22Rv1 (cell line): ENCODE results near the gene CAMK2D.

Experiments
- ZFX ChIP-seq: fragments of 450-650 bp; IDR thresholded peaks from 2 replicates; pipeline ENCODE4 v1.6.1; 2017; ENCODE audit warnings: antibody characterized with exemption, borderline replicate concordance
- TF ChIP-seq, protein P1 (sequence below): fragments of 450-650 bp; IDR thresholded peaks from 2 replicates; pipeline ENCODE4 v1.5.1; 2017; ENCODE audit warnings: mild to moderate bottlenecking

DNA sequence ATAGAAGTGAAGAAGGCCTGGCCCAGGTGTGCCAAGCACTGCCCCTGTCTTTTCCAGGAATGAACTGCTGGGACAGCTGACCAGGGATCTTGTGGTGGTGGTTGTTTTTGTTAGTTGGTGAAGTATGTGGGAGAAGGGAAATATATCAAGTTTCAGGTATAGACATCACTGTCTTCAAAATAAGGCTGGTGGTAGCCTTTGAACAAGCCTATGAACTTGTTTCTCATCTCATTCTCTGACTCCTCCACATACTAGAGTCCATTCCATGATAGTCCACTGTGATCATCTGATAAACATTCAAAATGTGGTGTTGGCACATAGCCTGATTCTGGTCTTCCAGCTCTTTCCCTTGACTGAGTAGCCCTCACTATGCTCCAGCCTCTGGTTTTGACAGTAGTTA is 303.7 kb downstream of the CAMK2D start:
- TF ChIP-seq, protein P1, sequence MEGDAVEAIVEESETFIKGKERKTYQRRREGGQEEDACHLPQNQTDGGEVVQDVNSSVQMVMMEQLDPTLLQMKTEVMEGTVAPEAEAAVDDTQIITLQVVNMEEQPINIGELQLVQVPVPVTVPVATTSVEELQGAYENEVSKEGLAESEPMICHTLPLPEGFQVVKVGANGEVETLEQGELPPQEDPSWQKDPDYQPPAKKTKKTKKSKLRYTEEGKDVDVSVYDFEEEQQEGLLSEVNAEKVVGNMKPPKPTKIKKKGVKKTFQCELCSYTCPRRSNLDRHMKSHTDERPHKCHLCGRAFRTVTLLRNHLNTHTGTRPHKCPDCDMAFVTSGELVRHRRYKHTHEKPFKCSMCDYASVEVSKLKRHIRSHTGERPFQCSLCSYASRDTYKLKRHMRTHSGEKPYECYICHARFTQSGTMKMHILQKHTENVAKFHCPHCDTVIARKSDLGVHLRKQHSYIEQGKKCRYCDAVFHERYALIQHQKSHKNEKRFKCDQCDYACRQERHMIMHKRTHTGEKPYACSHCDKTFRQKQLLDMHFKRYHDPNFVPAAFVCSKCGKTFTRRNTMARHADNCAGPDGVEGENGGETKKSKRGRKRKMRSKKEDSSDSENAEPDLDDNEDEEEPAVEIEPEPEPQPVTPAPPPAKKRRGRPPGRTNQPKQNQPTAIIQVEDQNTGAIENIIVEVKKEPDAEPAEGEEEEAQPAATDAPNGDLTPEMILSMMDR = no peak
- TF ChIP-seq ZFX = no peak
